MCF 10A (cell line): ENCODE results near the gene CTNNA2. TPM values are rescaled to one million over a fixed set of nuclear protein-coding genes. Genes with fewer than 3 reads are reported as not detected.

ENCODE experiments used
- BruUV-seq: library from RNA; stranded (reverse); fragments of 400-500 nt; replicated peaks from 2 replicates; lab custom pipeline; 2021; lab: Mats Ljungman, UMichigan
- CTCF ChIA-PET: fragments of 300-600 bp; sonication (Branson Sonifier 250); formaldehyde crosslinking; extraction: SDS; loops from one replicate; lab custom pipeline; 2021; ENCODE audit warnings: antibody characterized with exemption, inconsistent platforms; lab: Yijun Ruan, JAX
- POLR2A ChIA-PET: fragments of 300-600, 350-650 bp; sonication (Branson Sonifier 250); formaldehyde crosslinking; extraction: SDS; loops from one replicate; lab custom pipeline; 2020; ENCODE audit warnings: antibody characterized with exemption, inconsistent platforms; lab: Yijun Ruan, JAX
- DNase-seq: peaks from one replicate; pipeline ENCODE4 v3.0.0-alpha.2; 2018; ENCODE audit not compliant: unreplicated experiment
- H3K27ac Mint-ChIP-seq: one replicate; pipeline ENCODE4 v1.8.0; 2022; ENCODE audit warnings: mild to moderate bottlenecking, low read depth, mixed read lengths; ENCODE audit not compliant: unreplicated experiment
- H3K27me3 Mint-ChIP-seq: one replicate; pipeline ENCODE4 v1.8.0; 2022; ENCODE audit warnings: mixed read lengths; ENCODE audit not compliant: insufficient read depth, unreplicated experiment
- H3K36me3 Mint-ChIP-seq: one replicate; pipeline ENCODE4 v1.8.0; 2022; ENCODE audit warnings: mild to moderate bottlenecking, moderate library complexity, mixed read lengths; ENCODE audit not compliant: insufficient read depth, unreplicated experiment
- H3K4me1 Mint-ChIP-seq: one replicate; pipeline ENCODE4 v1.8.0; 2022; ENCODE audit warnings: mixed read lengths; ENCODE audit not compliant: insufficient read depth, unreplicated experiment
- H3K4me3 Mint-ChIP-seq: one replicate; pipeline ENCODE4 v1.8.0; 2022; ENCODE audit warnings: mild to moderate bottlenecking, moderate library complexity, mixed read lengths; ENCODE audit not compliant: unreplicated experiment
- H3K9me3 Mint-ChIP-seq: one replicate; pipeline ENCODE4 v1.8.0; 2022; ENCODE audit warnings: mixed read lengths; ENCODE audit not compliant: unreplicated experiment
- CTCF ChIP-seq: fragments of 200-600 bp; IDR thresholded peaks from one replicate; pipeline ENCODE4 v1.8.0; 2022; ENCODE audit warnings: antibody characterized with exemption, mild to moderate bottlenecking; ENCODE audit not compliant: unreplicated experiment
- intact Hi-C: fragments of 100-400 bp; cut with micrococcal nuclease; formaldehyde crosslinking; loops from 2 replicates; pipeline ENCODE4 v1.14.1; 2022
- total RNA-seq: library from RNA; stranded (reverse); gene quantifications from 2 replicates; pipeline ENCODE4 v1.2.3, GENCODE V29; 2022

The CTNNA2 gene
- total RNA-seq, 1 experiment from 2014 or later = not detected

DNA sequence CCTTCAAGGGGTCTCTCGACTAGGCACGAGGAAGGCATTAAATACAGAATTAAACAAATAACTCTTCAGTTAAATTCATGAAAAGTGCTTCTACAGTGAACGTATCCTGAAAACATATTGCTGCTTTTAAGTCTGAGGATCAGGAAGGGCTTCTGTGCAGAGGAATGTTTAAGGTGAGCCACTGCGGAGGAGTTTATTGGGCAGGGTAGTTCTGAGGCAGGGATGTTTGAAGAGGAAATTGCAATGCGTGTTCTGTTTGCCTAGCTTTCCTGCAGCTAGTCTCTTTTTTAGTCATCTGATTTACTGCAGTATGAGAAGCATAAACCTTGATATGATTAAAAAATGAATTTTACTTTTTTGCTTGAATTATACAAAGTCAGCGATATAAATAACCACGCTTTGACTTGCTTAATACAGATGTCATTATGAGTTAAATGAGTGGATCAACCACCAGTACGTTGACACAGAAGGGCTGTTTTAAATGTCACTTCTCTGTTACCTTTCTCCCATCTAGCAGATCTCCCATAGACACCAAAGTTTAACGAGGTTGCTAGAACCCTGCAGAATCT lies 98.7 kb downstream of the CTNNA2 start:
- BruUV-seq = no TSS peak
- TF ChIP-seq CTCF = no peak
- ChIA-PET POLR2A (no interaction called here), CTCF (no interaction called here)
- Mint-ChIP-seq H3K36me3 (no peaks in the 10 kb centered on the region), H3K4me1 (no peaks in the 10 kb centered on the region), H3K4me3 (no peak overlapping the region), H3K27ac (no peak overlapping the region), H3K27me3 (no peaks in the 10 kb centered on the region), H3K9me3 (no peaks in the 10 kb centered on the region)
- intact Hi-C loops = no loop called here
- no peak for DNase-seq

DNA sequence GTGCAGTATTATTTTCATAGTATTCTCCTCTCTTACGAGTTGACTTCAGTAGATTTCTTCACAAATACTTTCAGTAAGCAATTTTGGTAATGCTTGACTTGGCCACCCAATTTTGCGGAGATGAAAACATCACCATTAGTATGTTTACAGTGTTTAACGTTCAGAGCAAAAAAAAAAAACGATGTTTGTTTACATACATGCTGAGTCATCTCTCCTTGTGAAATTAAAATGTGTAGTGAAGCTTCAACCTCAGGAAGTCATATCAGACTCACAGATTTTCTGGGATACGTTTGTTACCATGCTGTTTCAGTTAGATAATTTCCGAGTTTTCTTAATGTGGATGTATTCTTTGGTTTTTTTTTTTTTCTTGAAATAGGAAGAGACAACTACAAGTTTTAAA lies 100.1 kb downstream of the CTNNA2 start:
- CTCF ChIA-PET = interaction anchor here (0.6 kb wide), 1 partner anchor 343 kb away, joined by 3 read pairs; no protein-coding TSS in a partner anchor
- H3K36me3 Mint-ChIP-seq = no peaks in the 10 kb centered on the region
- peak; percentile 31 for DNase-seq

DNA sequence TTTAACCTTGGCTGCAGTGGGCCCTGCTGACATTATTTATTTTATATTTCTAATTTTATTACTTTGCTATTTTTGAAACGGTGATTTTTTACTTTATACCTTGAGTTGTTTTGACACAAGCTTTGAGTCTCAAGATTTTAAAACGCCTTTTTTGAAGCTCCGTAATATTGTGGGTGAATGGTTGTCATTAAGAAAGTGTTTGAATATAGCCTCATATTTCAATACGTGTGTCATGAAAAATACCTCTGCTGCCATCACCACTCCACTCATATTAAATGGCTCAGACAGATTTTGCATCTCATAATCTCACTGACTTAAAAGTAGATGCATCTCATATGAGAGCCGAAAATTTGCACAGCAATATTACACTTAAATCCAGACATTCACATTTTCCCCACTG lies 106.6 kb downstream of the CTNNA2 start:
- H3K27ac Mint-ChIP-seq = no peak overlapping the region
- intact Hi-C loops = no loop called here
- ChIA-PET CTCF (interaction anchor here (1.2 to 1.9 kb wide), 2 partner anchors 10 to 12 kb away, joined by 3 to 5 read pairs; no protein-coding TSS in a partner anchor), POLR2A (no interaction called here)
- no peaks in the 10 kb centered on the region for H3K9me3 Mint-ChIP-seq
- TF ChIP-seq CTCF = no peak
- H3K36me3 Mint-ChIP-seq = no peaks in the 10 kb centered on the region
- H3K4me1 Mint-ChIP-seq = peaks cover 11% of the 10 kb centered on the region
- no peaks in the 10 kb centered on the region for H3K27me3 Mint-ChIP-seq
- H3K4me3 Mint-ChIP-seq = no peak overlapping the region
- no peak for DNase-seq
- BruUV-seq = no TSS peak

More for the DNA sequence above, 100.1 kb downstream of the CTNNA2 start:
- intact Hi-C loops = no loop called here
- POLR2A ChIA-PET = no interaction called here
- Mint-ChIP-seq H3K4me1 (peaks cover 5% of the 10 kb centered on the region), H3K9me3 (no peaks in the 10 kb centered on the region), H3K27me3 (no peaks in the 10 kb centered on the region), H3K27ac (no peak overlapping the region), H3K4me3 (no peak overlapping the region)
- TF ChIP-seq CTCF = no peak
- no TSS peak for BruUV-seq

- no peak overlapping the region for H3K4me3 Mint-ChIP-seq
- CTCF ChIA-PET = interaction anchor here (1.2 to 1.9 kb wide), 2 partner anchors 9 to 12 kb away, joined by 3 to 5 read pairs; no protein-coding TSS in a partner anchor
- no peak for TF ChIP-seq CTCF
- H3K27ac Mint-ChIP-seq = no peak overlapping the region
- no peak for DNase-seq
- H3K36me3 Mint-ChIP-seq = no peaks in the 10 kb centered on the region
- intact Hi-C loops = no loop called here
- H3K9me3 Mint-ChIP-seq = no peaks in the 10 kb centered on the region
- H3K27me3 Mint-ChIP-seq = no peaks in the 10 kb centered on the region
- POLR2A ChIA-PET = no interaction called here
- peaks cover 11% of the 10 kb centered on the region for H3K4me1 Mint-ChIP-seq
- BruUV-seq = no TSS peak
Observed at GRCh38 chr2:79619976-79620375, 107.1 kb downstream of the CTNNA2 start.
